GM19395 (cell line): Measurements from ENCODE around the gene TCERG1L.
"Not testable (repeated sequence)": the region's sequence is repeated elsewhere in the genome, so short reads cannot be mapped to it uniquely, and the experiment has no call there.

Experiments
- ATAC-seq: cut with Tn5 transposase; IDR thresholded peaks from one replicate; pipeline ENCODE4 v1.9.1; 2021; ENCODE audit warnings: mild to moderate bottlenecking, moderate library complexity; ENCODE audit not compliant: unreplicated experiment

TCERG1L gene

GRCh38 chr10:131250454-131251145, 60.9 kb downstream of the TCERG1L start:
- no peak for ATAC-seq

DNA sequence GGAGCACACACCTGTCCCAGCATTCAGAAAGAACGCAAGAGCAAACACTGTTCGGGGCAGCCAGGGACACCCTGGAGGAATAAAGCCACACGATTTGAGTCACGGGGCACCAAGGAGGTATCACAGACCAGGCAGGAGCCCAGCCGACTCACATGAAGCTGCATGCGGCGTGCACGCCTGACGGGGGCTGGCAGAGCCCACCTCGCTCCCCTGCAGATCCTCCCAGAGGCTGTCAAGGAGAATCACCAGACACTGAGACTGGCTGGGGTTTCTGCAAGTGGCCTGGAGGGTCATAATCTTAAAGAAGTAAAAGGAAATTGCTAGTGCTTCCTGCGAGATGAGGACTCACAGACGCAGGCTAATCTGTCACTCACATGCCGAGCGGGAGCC, 61.6 kb downstream of the TCERG1L start:
- no peak for ATAC-seq

GRCh38 chr10:131249238-131249954, 62.1 kb downstream of the TCERG1L start:
- ATAC-seq = no peak

- ATAC-seq = no peak
Measured at GRCh38 chr10:131248376-131249165, 63.0 kb downstream of the TCERG1L start.

DNA sequence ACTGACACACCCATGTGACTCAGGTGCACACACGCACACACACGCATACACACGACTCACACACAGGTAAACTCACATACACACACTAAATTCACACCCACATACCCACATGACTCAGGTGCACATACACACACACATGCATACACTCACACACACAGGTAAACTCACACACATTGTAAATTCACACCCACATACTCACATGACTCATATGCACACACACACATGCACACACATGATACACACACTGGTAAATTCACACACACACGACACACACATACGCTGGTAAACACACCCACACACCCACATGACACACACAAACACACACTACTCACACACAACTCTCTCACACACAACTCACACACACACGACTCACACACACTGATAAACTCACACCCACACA, 63.6 kb downstream of the TCERG1L start:
- no peak for ATAC-seq

DNA sequence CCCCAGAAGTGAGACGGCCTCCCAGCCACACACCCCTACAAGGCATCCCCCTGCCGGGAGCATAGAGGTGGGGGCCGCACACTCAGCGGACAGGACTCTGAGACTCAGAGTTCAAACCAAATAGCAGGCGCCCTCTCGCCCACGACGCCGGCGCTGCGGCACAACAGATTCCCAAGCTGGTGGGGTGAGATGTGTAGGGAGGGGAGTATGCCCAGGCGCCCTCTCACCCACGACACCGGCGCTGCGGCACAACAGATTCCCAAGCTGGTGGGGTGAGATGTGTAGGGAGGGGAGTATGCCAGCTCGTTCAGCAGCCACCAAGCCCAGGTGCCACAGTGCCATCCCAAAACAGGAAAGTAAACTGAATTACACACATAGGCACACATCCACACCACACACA, 64.7 kb downstream of the TCERG1L start:
- ATAC-seq = no peak

- ATAC-seq = no peak
Measured at GRCh38 chr10:131246089-131246488, 65.4 kb downstream of the TCERG1L start.

DNA sequence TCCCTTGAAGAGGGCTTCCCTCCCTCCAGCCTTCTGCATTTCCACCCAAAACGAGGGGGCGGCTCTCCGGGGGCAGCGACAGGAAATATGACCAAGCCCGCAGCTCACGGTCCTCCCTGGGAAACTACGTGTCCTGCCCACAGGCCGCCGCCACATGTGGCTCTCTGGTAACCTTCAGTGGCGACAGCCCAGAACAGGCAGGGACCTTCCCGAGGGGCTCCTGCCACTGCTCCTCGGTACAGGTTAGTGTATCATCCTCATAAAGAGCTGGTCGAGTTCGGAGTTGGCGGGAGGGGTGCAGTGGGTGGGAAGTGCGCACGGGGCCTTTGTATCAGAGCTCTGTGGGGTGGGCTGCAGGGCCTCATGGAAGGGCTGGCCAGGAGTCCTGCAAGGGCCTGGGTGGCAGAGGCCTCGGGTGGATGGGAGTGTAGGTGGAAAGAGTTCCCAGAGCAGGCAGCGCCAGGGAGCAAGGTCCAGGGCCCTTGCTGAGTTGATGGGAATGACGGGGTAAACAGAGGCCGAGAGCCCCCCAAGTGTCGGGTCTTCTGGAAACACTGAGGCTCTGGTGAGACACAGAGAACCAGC, 66.0 kb downstream of the TCERG1L start:
- no peak for ATAC-seq

DNA sequence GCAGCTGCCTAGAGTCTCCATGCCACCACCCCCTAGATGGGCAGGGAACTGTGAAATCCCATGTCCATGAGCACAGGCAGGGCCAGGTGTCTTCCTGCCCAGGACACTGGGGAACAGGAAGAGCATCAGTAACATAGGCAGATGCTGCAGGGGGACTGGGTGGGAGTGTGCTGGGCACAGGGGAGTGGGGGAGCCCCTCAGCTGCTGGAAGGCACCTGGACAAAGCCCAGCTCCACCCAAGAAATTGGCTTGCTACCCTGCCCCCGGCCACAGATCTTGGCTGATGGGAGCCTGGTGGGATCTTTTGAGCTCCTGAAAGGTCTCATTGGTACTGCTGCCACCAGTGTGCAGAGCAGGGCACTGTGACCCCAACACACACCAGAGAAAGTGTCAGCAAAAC, 66.7 kb downstream of the TCERG1L start:
- no peak for ATAC-seq

DNA sequence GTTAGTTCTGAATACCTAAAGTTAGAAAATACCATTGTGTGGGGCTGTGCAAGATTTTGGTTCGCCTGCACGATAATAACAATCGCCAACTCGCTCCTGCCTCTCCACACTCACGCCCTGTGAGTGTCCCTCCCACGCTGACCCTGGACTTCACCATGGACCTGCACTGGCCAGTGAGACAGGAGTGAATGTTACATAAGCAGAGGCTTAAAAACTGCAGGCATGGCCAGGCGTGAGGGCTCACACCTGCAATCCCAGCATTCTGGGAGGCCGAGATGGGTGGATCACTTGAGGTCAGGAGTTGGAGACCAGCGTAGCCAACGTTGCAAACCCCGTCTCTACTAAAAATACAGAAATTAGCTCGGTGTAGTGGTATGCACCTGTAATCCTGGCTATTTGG, 68.4 kb downstream of the TCERG1L start:
- ATAC-seq = no peak

DNA sequence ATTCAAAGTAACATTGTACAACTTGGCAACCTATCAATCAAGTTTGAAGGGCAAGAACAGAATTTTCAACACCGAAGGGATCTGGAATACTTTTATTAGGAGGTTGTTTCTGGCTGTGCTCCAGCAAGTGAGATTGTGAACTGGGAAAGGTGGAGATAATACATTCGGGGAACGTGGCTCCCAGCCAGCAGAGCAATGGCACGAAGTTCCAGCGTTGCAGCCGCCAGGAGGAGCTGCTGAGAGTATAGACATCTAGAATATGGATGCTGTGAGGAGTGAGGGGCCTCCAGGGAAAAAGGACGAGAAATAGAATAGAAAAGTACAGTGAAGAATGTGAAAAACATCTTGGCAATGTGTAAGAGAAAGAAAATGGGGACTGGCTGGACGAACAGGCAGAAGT, 69.5 kb downstream of the TCERG1L start:
- no peak for ATAC-seq

DNA sequence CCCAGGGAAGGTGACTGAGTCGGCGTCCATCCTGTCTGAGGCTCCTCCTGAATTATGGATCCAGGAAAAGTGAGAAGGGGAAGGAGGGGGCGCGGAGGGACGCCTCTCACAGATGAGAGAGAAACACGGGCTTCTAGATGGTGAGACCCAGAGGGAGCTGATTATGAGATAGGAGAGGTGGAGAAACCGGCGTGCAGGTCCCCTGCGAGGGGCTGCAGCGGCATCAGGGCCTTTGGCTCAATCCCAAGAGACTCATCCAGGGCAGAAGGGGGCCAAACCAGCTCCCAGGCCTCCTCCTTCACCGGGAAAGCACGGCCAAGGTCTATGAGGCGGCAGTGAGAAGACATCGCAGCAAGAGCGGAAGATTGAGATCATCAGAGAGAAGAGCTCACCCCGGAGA, 70.8 kb downstream of the TCERG1L start:
- ATAC-seq = no peak

GRCh38 chr10:131239926-131240325, 71.6 kb downstream of the TCERG1L start:
- no peak for ATAC-seq

DNA sequence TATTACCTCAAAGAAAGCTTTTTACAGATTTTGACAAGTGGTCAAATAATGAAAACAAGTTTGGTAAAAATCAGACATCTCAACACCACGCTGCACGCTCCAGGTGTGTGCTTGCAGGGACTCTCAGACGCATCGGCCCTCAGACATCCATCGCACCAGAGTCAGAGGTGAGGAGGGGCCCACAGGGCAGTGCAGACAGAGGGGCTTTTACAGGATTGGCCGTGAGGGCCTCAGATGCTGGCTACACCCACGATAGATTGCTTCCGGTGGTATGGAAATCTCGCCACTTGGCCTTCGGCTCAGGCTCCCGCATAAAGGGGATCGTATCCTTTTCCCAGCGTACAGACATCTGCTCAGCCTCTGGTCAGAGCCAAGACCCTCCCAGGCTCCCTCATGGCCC, 72.1 kb downstream of the TCERG1L start:
- ATAC-seq = no peak

- no peak for ATAC-seq
Measured at GRCh38 chr10:131238669-131239280, 72.7 kb downstream of the TCERG1L start.

- ATAC-seq = no peak
Measured at GRCh38 chr10:131237991-131238651, 73.4 kb downstream of the TCERG1L start.

GRCh38 chr10:131234606-131235005, 76.9 kb downstream of the TCERG1L start:
- not testable (repeated sequence) for ATAC-seq

GRCh38 chr10:131233611-131234258, 77.8 kb downstream of the TCERG1L start:
- ATAC-seq = no peak

DNA sequence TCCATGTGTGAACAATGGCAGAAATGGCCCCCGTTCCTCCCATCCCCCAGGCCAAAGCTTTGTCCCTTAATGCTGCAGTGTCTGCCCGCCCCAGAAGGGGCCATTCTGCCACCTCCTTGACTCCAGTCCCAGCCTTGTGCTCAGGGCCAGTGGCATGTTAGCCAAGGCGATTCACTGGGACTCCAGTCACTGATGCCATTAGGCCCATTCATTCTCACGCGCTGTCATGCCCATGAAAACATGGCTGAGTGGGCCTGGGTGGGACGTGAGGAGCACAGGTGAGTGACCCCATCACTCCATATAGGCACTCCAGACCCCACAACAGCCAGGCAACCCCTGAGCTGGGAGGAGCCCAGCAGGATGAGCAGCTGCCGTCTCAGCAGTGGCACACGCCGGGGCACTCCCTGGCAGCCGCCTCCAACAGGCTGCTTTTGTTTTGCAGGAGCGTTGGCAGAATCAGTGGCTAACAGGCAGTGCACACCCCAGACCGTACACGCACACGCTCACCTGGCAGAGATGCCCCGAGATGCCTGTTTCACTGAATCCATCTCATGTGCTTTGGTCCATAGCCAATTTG, 79.5 kb downstream of the TCERG1L start:
- no peak for ATAC-seq
